ENCODE data around the gene TFEB.

The TFEB gene

GRCh38 chr6:41736800-41737555 is 1.6 kb upstream of the TFEB start:
- DNase-seq (ENCODE audit: low read depth), result no peak

- DNase-seq (ENCODE audit: low read depth), result no peak
Measured at GRCh38 chr6:41736186-41736733, 852 bp upstream of the TFEB start.

GRCh38 chr6:41734666-41735426 is 562 bp downstream of the TFEB start:
- peak; percentile 42 for DNase-seq (ENCODE audit: low read depth)

- no peak for DNase-seq (ENCODE audit: low read depth)
Measured at GRCh38 chr6:41733707-41734665, 1.4 kb downstream of the TFEB start.

- DNase-seq (ENCODE audit: low read depth), result no peak
Measured at GRCh38 chr6:41733360-41733706, 2.1 kb downstream of the TFEB start.

- DNase-seq (ENCODE audit: low read depth), result no peak
Measured at GRCh38 chr6:41732591-41733359, 2.6 kb downstream of the TFEB start.

- no peak for DNase-seq (ENCODE audit: low read depth)
Measured at GRCh38 chr6:41732149-41732548, 3.3 kb downstream of the TFEB start.

GRCh38 chr6:41731561-41732086 is 3.8 kb downstream of the TFEB start:
- DNase-seq (ENCODE audit: low read depth), result no peak

GRCh38 chr6:41730531-41731436 is 4.6 kb downstream of the TFEB start:
- no peak for DNase-seq (ENCODE audit: low read depth)

GRCh38 chr6:41729624-41730023 is 5.8 kb downstream of the TFEB start:
- no peak for DNase-seq (ENCODE audit: low read depth)

- DNase-seq (ENCODE audit: low read depth), result no peak
Measured at GRCh38 chr6:41728954-41729353, 6.5 kb downstream of the TFEB start.

- DNase-seq (ENCODE audit: low read depth), result no peak
Measured at GRCh38 chr6:41728073-41728936, 7.1 kb downstream of the TFEB start.

- DNase-seq (ENCODE audit: low read depth), result no peak
Measured at GRCh38 chr6:41727705-41728072, 7.7 kb downstream of the TFEB start.

GRCh38 chr6:41726876-41727275 is 8.5 kb downstream of the TFEB start:
- no peak for DNase-seq (ENCODE audit: low read depth)

- no peak for DNase-seq (ENCODE audit: low read depth)
Measured at GRCh38 chr6:41724586-41725501, 10.6 kb downstream of the TFEB start.

- no peak for DNase-seq (ENCODE audit: low read depth)
Measured at GRCh38 chr6:41724228-41724580, 11.2 kb downstream of the TFEB start.

GRCh38 chr6:41723530-41724227 is 11.7 kb downstream of the TFEB start:
- DNase-seq (ENCODE audit: low read depth), result peak; percentile 51
